Measurements from ENCODE around the gene SIM2.
"Not testable (repeated sequence)": the region's sequence is repeated elsewhere in the genome, so short reads cannot be mapped to it uniquely, and the experiment has no call there.

The SIM2 gene

GRCh38 chr21:36698981-36699545, at the start of gene SIM2:
Gene SIM2, plus strand, starts transcription at chr21:36699115. Its CDS starts 632 bp downstream, at chr21:36699747.
- peak; percentile 63 for DNase-seq

- no peak for DNase-seq
These were observed 44.6 kb upstream of the SIM2 start for GRCh38 chr21:36654324-36654723.

- no peak for DNase-seq
These were observed 44.1 kb upstream of the SIM2 start for GRCh38 chr21:36654796-36655325.

GRCh38 chr21:36656138-36656537, 42.8 kb upstream of the SIM2 start:
- DNase-seq, result no peak

- not testable (repeated sequence) for DNase-seq
These were observed 41.6 kb upstream of the SIM2 start for GRCh38 chr21:36657290-36657689.

GRCh38 chr21:36657999-36658398, 40.9 kb upstream of the SIM2 start:
- DNase-seq, result no peak

- DNase-seq, result no peak
These were observed 40.0 kb upstream of the SIM2 start for GRCh38 chr21:36658926-36659325.

GRCh38 chr21:36661511-36662309, 37.2 kb upstream of the SIM2 start:
- no peak for DNase-seq

GRCh38 chr21:36663033-36663855, 35.7 kb upstream of the SIM2 start:
- DNase-seq, result peak; percentile 38

GRCh38 chr21:36664662-36664990, 34.3 kb upstream of the SIM2 start:
- DNase-seq, result no peak

GRCh38 chr21:36665806-36666205, 33.1 kb upstream of the SIM2 start:
- DNase-seq, result no peak

GRCh38 chr21:36668713-36669112, 30.2 kb upstream of the SIM2 start:
- no peak for DNase-seq

- no peak for DNase-seq
These were observed 27.1 kb upstream of the SIM2 start for GRCh38 chr21:36671836-36672235.

GRCh38 chr21:36672296-36672695, 26.6 kb upstream of the SIM2 start:
- not testable (repeated sequence) for DNase-seq

GRCh38 chr21:36672737-36673136, 26.2 kb upstream of the SIM2 start:
- no peak for DNase-seq

- DNase-seq, result no peak
These were observed 22.6 kb upstream of the SIM2 start for GRCh38 chr21:36676039-36676950.

GRCh38 chr21:36677443-36677842, 21.5 kb upstream of the SIM2 start:
- no peak for DNase-seq

GRCh38 chr21:36678538-36678937, 20.4 kb upstream of the SIM2 start:
- DNase-seq, result no peak

GRCh38 chr21:36681117-36681631, 17.7 kb upstream of the SIM2 start:
- no peak for DNase-seq

- no peak for DNase-seq
These were observed 13.8 kb upstream of the SIM2 start for GRCh38 chr21:36684957-36685714.

GRCh38 chr21:36686955-36687354, 12.0 kb upstream of the SIM2 start:
- no peak for DNase-seq

All from retina (tissue), 1 donor.